Measurements from ENCODE around the gene GLG1.

The GLG1 gene

GRCh38 chr16:74608381-74608780, 1.5 kb upstream of the GLG1 start:
- no peak for DNase-seq

- no peak for DNase-seq
Observed at GRCh38 chr16:74607962-74608356, 1.0 kb upstream of the GLG1 start.

DNA sequence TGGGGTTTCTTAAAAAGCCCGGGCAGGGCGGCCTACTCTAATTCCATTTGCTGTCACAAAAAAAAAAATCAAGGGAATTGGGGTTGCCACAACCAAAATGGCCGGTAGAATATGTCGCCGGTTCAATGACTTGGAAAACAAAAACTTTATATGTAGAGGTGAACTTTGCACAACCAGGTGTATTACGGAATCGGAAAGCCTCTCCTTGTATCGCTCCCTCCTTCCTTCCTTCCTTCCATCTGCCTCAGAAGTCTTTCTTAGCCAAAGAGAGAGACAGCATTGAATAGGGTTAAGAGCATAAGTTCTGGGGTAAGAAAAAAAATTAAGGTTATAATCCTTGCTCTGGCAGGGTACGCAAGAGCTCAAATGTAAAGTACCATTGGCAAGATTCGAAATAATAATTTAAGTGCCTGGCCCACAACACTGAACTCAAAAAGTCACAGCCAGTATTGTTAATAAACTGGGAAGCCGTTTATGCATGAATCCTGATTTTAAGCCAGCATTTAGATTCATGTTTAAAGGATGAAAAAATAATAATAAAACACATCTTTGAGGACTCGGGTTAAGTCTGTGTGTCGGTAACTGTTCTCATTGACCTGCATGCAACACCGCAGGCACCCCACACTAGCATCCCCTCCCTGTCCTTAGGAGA, 522 bp upstream of the GLG1 start:
- no peak for DNase-seq

DNA sequence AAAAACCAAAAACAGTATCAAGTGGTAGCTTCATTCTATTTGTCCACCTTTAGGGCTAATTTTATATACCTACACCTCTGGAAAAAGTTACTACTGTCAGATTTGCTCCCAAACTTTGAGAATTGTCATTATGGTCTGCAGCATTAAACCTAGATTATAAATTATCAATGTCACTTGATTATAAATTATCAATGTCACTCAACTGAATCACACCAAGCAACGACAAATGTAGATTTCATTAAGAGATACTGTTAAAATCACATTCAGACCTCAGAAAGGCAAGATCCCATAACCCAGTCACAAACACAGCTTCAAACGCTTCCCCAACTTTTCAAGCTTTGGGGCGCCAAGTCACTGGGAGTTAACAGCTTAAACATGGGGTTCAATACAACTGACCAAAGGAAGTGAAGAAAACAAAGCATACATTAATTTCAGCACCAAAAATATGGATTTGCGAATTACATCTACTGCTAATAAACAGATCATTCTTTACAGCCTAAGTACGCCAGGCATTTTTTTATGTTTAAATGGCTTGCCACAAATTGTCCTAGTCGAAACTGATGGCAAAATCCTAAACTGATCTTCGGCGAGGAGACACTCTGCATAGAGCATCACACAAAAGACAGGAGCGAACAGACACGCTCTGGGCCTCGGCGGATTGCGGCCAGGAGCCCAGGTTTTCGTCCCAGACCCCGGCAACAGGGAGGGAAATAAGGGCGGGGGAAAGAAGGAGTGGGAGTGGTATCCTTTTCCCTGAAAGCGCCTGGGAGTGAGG, 981 bp downstream of the GLG1 start:
- DNase-seq = no peak

DNA sequence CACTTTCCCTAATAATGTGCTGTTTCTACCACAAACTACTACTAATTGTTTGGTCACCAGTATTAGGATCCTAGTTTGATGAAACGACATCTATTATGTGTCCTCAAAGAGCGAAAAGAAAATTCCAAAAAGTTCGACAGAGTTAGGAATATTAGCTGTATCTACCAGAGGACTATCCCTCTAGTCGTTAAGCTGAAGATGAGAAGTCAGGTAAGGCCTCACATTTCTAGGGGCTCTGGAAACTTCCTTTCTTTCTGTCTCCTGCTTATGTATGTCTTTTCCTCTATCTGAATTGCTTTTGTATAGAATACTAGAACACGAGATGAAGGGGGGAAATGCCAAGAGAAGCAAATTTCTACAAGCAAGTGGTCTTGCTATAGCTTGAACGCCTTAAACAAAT, 1.6 kb downstream of the GLG1 start:
- no peak for DNase-seq

DNA sequence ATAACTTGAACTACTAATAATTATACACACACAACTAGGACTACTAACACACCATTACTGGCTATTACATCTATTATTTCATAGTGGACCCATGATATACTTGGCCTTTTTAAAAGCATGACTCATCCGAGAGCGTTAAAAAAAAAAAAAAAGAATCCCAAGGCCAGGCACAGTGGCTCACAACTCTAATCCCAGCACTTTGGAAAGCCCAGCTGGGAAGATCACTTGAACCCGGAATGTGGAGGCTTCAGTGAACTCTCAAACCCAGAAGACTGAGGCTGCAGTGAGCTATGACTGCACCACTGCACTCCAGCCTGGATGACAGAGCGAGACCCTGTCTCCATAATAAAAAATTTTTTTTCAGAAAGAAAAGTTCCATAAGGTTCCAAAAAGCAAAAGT, 3.1 kb downstream of the GLG1 start:
- DNase-seq = no peak

DNA sequence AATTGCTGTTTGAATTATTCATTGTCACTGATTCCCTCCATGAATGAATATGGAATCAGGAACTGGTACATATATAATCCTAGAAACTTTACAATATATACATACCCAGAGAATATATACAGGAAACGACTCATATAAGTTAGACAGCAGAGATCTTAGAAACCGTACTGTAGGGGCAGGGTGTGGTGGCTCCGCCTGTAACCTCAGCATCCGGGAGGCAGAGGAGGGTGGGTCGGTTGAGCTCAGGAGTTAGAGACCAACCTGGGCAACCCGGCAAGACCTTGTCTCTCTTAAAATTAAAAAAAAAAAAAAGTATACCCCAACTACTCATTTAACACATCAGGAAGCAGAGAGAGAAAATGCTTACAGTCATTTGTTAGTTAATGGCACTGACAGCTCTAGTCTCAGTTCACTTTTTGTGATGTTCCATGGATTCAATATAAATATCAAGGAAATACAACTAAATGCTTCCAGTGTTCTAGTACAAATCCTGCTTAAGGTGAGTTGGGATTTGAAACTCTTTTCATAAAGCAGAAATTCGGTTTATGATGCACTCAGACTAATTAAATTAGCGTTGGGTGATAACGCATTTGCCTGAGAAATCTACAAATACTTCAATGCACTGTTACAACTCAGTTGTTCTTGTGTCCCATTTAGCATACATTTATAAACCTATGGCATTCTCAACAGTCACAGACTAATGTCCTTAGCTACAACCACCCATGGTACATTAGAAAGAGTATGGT, 5.6 kb downstream of the GLG1 start:
- no peak for DNase-seq

- no peak for DNase-seq
Observed at GRCh38 chr16:74596586-74596985, 10.3 kb downstream of the GLG1 start.

GRCh38 chr16:74592847-74593246, 14.1 kb downstream of the GLG1 start:
- no peak for DNase-seq

DNA sequence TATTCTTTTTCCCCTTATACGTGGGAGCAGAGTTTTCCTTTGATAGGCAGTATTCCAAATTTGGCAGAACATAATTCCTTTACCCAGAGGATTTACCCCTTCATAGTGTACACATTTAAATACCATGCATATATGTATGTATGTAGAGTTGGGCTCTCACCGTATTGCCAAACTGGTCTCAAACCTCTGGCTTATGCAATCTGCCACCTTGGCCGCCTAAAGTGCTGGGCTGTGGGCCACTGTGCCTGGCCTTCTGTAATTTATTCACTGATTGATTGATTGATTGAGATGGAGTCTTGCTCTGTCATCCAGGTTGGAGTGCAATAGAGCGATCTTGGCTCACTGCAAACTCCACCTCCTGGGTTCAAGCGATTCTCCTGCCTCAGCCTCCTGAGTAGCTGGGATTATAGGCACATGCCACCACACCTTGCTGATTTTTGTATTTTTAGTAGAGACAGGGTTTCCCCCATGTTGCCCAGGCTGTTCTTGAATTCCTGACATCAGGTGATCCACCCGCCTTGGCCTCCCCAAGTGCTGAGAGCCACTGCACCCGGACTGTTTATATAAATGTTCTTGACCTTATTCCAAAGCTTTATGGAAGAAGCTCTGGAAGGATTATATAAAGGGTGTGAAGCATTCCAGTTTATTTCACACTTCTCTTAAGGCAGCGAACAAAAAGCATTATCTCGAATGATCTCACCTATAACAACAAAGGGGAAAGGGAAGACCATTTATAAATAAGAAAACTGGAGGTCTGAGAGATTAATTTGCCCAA, 14.9 kb downstream of the GLG1 start:
- DNase-seq = no peak

GRCh38 chr16:74586948-74587347, 20.0 kb downstream of the GLG1 start:
- no peak for DNase-seq

DNA sequence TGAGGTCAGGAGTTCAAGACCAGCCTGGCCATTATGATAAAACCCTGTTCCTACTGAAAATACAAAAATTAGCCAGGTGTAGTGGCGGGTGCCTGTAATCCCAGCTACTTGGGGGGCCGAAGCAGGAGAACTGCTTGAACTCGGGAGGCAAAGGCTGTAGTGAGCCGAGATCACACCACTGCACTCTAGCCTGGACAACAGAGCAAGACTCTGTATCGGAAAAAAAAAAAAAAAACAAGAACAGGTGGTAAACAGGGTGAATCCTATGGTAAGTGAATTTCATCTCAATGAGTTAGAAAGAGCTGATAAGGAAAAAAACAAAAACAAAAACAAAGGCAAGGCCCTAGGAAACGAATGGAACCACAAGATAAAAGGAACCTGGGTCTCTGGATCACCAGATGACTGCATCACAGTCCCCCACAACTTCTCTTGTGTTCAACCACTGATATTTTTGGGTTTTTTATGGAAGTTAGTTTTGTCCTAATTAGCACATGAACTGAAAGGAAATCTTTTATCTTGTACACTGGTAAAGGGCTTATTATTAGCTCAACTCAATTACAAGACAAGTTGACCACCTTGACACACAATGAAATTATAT, 21.0 kb downstream of the GLG1 start:
- DNase-seq = no peak

DNA sequence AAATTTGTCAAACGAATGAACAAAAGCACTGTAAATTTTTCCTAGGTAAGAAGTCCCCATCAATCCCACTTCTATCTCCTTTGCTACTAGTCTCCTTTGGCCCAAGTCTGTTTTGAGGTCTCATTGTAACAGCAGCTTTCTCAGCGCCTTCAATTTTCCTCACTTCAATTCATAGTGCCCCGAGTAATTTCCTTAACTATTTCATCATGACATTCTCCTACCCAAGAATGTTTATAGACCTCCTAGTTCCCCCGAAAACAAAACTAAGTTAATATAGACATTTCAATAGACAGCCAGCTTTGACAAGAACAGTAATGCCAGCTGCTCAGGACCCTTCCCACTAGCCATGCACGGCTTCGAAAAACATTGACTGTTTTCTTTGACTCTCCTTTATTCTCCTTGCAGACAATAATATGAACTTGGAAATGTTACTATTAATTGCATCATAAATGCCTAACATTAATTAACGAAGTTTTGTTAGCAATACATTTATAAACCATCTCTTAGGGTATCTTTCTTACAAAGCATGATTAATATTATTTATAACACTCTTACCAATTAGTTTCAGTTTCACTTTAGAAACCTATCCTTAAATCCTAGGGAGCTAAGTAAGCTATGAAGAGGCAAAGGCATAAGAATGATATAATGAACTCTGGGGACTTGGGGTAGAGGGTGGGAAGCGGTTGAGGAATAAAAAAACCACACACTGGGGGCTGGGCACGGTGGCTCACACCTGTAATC, 22.8 kb downstream of the GLG1 start:
- no peak for DNase-seq

- DNase-seq = no peak
Observed at GRCh38 chr16:74582970-74583369, 23.9 kb downstream of the GLG1 start.

DNA sequence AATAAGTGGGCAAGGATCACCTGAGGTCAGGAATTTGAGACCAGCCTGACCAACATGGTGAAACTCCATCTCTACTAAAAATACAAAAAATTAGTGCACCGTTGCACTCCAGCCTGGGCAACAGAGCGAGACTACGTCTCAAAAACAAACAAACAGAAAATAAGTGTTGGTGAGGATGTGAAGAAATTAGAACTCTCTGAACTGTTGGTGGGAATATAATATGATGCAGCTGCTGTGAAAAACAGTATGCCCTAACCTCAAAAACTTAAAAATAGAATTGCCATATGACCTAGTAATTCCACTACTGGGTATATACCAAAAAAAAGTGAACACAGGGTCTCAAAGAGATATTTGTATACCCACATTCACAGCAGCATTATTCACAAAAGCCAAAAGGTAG, 26.1 kb downstream of the GLG1 start:
- DNase-seq = no peak

GRCh38 chr16:74578838-74579237, 28.1 kb downstream of the GLG1 start:
- DNase-seq = no peak

GRCh38 chr16:74578433-74578832, 28.5 kb downstream of the GLG1 start:
- no peak for DNase-seq

GRCh38 chr16:74577882-74578366, 29.0 kb downstream of the GLG1 start:
- DNase-seq = no peak

DNA sequence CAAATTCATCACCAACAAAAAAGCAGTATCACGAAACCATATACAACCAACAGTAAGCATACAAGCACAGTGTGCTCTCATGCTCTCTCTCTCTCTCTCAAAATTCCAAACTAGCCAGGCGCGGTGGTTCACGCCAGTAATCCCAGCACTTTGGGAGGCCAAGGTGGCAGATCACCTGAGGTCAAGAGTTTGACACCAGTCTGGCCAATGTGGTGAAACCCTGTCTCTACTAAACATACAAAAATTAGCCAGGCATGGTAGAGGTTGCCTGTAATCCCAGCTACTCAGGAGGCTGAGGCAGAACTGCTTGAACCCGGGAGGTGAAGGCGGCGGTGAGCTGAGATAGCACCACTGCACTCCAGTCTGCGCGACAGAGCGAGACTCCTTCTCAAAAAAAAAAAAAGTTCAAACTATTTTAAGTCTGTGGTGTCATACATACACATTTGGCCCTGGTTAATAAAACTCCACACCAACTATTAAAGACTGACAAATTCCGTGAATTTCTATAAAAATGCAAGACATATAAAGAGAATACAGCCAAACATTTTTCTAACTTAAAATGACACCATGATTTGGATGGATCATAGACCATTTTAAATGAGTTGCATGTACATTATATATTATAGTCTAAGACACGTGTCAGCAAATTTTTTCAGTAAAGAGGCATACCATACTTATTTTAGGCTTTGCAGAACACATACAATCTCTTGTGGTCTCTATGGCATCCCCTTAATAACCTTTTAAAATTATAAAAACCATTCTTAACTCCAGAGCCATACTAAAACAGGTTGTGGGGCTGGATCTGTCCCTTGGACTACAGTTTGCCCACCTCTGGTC, 30.9 kb downstream of the GLG1 start:
- no peak for DNase-seq

DNA sequence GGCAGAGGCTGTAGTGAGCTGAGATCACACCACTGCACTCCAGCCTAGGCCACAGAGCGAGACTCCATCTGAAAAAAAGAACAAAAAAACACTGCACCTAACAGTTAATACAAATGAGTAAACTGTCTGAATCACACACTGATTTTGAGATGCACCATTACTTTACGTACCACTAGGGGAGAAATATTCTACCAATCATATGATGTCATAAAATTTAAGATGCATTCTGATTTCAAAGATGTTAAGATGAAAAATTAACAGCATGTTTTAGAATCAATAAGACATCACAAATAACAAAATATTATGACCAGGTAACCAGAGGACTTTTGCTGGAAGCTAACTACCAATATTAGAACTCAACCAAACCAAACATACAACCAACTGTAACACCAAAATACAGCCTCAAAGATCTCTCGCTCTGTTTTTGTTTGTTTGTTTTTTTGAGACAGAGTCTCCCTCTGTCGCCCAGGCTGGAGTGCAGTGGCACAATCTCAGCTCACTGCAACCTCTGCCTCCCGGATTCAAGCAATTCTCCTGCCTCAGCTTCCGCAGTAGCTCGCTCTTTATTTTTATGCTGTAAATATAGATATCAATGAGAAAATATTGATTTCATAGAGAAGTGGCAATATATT, 31.6 kb downstream of the GLG1 start:
- DNase-seq = no peak

- no peak for DNase-seq
Observed at GRCh38 chr16:74574146-74574545, 32.8 kb downstream of the GLG1 start.

Measured in 8988T (cell line).